ENCODE results near the gene POU3F1.

POU3F1 gene

DNA sequence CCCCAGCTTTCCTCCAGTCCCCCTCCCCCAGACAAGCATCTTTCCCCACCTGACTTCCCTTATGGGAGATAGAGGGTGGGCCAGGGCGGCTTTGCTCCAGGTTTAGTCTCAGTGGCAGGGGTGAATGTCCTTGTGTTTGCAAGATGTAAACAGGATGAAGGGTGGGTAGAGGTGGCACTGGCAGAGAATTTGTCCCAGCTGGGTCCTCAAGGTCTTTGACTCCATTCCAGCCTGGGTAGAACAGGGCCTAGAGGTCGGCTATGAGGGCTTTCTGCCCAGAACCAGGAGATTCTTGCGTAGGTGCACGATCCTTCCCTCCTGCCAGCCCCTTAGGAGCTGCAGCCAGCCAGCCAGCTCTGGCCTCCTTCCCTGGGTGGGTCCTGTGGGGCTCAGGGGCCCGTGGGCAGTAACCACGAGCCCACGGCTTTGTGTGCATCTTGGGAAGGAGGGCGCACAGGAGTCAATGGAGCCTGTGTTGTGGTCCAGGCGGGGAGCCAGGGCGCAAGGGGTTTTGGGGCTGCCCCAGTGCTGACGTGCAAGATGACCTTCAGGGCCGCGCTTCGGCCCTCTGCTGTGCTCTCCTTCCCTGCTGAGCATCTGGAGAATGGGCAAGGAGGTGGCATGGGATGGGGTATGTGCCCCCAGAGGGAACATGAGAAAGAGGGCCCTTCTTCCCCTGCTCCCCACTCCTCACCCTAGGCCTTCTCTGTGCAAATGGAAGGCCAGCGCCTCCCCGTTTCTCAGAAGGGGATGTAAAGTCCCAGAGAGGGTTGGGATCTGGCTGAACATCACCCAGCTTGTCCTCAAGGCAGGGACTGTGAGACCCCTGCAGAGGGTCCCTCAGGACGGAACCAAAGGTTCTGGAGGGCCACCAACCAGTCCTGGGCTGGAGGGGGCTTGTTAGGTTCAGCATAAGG, 15.7 kb downstream of the POU3F1 start:
- Histone ChIP-seq H4K91ac (ENCODE audit: low read depth, low read length, poor library complexity) (no peak overlapping the region), H3K18ac (ENCODE audit: low read length) (peak overlapping the region; percentile 78), H3K9ac (ENCODE audit: low read depth, low read length, poor library complexity) (no peak overlapping the region), H2AFZ (ENCODE audit: low read length) (no peak overlapping the region), H2BK5ac (ENCODE audit: low read length) (peak overlapping the region; percentile 31), H3K4me1 (ENCODE audit: control insufficient read depth in 2 of 2, insufficient read depth in 1 of 2, low read depth in 1 of 2, low read length in 2 of 2) (peaks cover 28 to 44% of the 10 kb centered on the region in 2 donors), H2BK15ac (ENCODE audit: low read length) (peak overlapping the region; percentile 64), H3K27me3 (ENCODE audit: control insufficient read depth in 3 of 3, insufficient read depth in 3 of 3, low read depth in 1 of 3, low read length in 3 of 3) (no peaks in the 10 kb centered on the region), H4K8ac (ENCODE audit: low read depth, low read length) (no peak overlapping the region), H3K79me1 (ENCODE audit: low read depth, low read length) (no peaks in the 10 kb centered on the region), H3K9me3 (replicated peaks in 1 of 2; ENCODE audit: control insufficient read depth in 2 of 2, insufficient read depth in 1 of 2, low read depth in 1 of 2, low read length in 2 of 2) (no peaks in the 10 kb centered on the region), H3K36me3 (replicated peaks in 1 of 2; ENCODE audit: control insufficient read depth in 2 of 2, insufficient read depth in 2 of 2, low read length in 2 of 2) (peaks cover 2 to 12% of the 10 kb centered on the region in 2 donors), H3K23ac (ENCODE audit: low read depth, low read length, poor library complexity) (no peak overlapping the region), H2AK5ac (ENCODE audit: low read depth, low read length) (peak overlapping the region; percentile 91), H3K4ac (ENCODE audit: low read length) (no peak overlapping the region), H3K4me3 (ENCODE audit: low read length in 2 of 2) (no peak overlapping the region), H2BK12ac (ENCODE audit: low read length) (no peak overlapping the region), H2BK120ac (ENCODE audit: low read depth, low read length) (peak overlapping the region; percentile 68), H3K27ac (replicated peaks; ENCODE audit: low read length) (no peak overlapping the region), H3K14ac (ENCODE audit: low read length) (peak overlapping the region; percentile 58), H3K4me2 (ENCODE audit: insufficient read depth, low read length, poor library complexity, severe bottlenecking) (no peak overlapping the region)
- no CpG with 5 or more reads among the region's 17 CpGs for WGBS, 2 donors (ENCODE audit: extremely low coverage in 2 of 2, insufficient read length in 2 of 2, insufficient replicate concordance in 1 of 2)
- DNase-seq (ENCODE audit: low spot score) = no peak

DNA sequence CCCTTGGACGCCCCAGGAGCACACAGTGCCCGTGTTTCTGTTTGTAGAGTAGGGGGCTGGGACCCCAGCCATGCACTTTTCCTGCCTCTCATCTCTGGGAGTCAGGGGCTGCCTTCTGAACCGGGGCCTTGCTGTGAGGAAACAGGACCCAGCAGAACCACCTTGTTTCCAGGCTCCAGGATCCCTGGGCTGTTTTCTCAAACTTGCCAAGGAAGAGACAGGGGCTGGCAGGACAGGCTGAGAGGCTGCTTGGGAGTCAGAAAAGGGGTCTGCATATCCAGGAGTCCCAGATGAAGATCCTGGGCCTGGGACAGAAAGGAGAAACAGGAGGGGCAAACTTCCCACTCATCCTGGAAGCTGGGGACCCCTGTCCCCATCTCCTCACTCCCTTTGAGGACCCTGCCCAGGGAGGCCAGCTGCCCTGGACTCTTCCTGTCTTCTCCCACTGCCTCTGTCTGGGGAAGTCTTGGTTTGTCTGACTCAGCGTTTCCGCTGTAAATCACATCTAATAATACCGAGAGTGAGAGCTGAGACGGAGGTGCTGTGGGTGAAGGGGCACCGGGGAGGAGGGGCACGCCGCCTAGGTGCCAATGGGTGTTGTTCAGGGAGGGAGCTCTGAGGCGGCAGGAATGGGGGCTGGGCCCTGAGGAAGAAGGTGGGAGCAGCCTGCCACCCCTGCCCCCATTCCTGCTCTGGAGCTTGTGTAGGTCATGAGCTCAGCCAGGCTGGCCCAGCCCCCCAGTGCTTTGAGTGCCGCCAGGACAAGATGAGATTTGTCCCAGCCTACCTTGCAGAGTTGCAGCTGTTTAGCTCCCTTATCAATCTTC, 16.7 kb downstream of the POU3F1 start:
- DNase-seq (ENCODE audit: low spot score) = no peak
- Histone ChIP-seq H3K9ac (ENCODE audit: low read depth, low read length, poor library complexity) (no peak overlapping the region), H3K23ac (ENCODE audit: low read depth, low read length, poor library complexity) (peak overlapping the region; percentile 29), H3K18ac (ENCODE audit: low read length) (peak overlapping the region; percentile 94), H2BK12ac (ENCODE audit: low read length) (peak overlapping the region; percentile 23), H3K79me1 (ENCODE audit: low read depth, low read length) (no peaks in the 10 kb centered on the region), H2BK120ac (ENCODE audit: low read depth, low read length) (no peak overlapping the region), H4K8ac (ENCODE audit: low read depth, low read length) (no peak overlapping the region), H3K4ac (ENCODE audit: low read length) (peak overlapping the region; percentile 19), H3K36me3 (replicated peaks in 1 of 2; ENCODE audit: control insufficient read depth in 2 of 2, insufficient read depth in 2 of 2, low read length in 2 of 2) (peaks cover 12 to 22% of the 10 kb centered on the region in 2 donors), H3K27ac (replicated peaks; ENCODE audit: low read length) (no peak overlapping the region), H3K4me3 (ENCODE audit: low read length in 2 of 2) (no peak overlapping the region), H2BK5ac (ENCODE audit: low read length) (no peak overlapping the region), H3K4me1 (ENCODE audit: control insufficient read depth in 2 of 2, insufficient read depth in 1 of 2, low read depth in 1 of 2, low read length in 2 of 2) (peaks cover 28 to 42% of the 10 kb centered on the region in 2 donors), H2AFZ (ENCODE audit: low read length) (no peak overlapping the region), H2BK15ac (ENCODE audit: low read length) (peak overlapping the region; percentile 2), H3K4me2 (ENCODE audit: insufficient read depth, low read length, poor library complexity, severe bottlenecking) (peak overlapping the region; percentile 36), H3K14ac (ENCODE audit: low read length) (peak overlapping the region; percentile 90), H3K27me3 (ENCODE audit: control insufficient read depth in 3 of 3, insufficient read depth in 3 of 3, low read depth in 1 of 3, low read length in 3 of 3) (no peaks in the 10 kb centered on the region), H3K9me3 (replicated peaks in 1 of 2; ENCODE audit: control insufficient read depth in 2 of 2, insufficient read depth in 1 of 2, low read depth in 1 of 2, low read length in 2 of 2) (no peaks in the 10 kb centered on the region), H2AK5ac (ENCODE audit: low read depth, low read length) (peak overlapping the region; percentile 91), H4K91ac (ENCODE audit: low read depth, low read length, poor library complexity) (no peak overlapping the region)
- WGBS, 2 donors (ENCODE audit: extremely low coverage in 2 of 2, insufficient read length in 2 of 2, insufficient replicate concordance in 1 of 2) = no CpG with 5 or more reads among the region's 12 CpGs

- Histone ChIP-seq H3K27me3 (ENCODE audit: control insufficient read depth in 3 of 3, insufficient read depth in 3 of 3, low read depth in 1 of 3, low read length in 3 of 3) (no peaks in the 10 kb centered on the region), H2BK120ac (ENCODE audit: low read depth, low read length) (no peak overlapping the region), H3K79me1 (ENCODE audit: low read depth, low read length) (no peaks in the 10 kb centered on the region), H3K4me3 (ENCODE audit: low read length in 2 of 2) (no peak overlapping the region), H2AFZ (ENCODE audit: low read length) (no peak overlapping the region), H3K4me2 (ENCODE audit: insufficient read depth, low read length, poor library complexity, severe bottlenecking) (peak overlapping the region; percentile 36), H3K18ac (ENCODE audit: low read length) (peak overlapping the region; percentile 94), H3K4ac (ENCODE audit: low read length) (peak overlapping the region; percentile 19), H2BK15ac (ENCODE audit: low read length) (peak overlapping the region; percentile 2), H4K8ac (ENCODE audit: low read depth, low read length) (no peak overlapping the region), H3K9ac (ENCODE audit: low read depth, low read length, poor library complexity) (no peak overlapping the region), H2AK5ac (ENCODE audit: low read depth, low read length) (peak overlapping the region; percentile 91), H3K36me3 (replicated peaks in 1 of 2; ENCODE audit: control insufficient read depth in 2 of 2, insufficient read depth in 2 of 2, low read length in 2 of 2) (peaks cover 13 to 26% of the 10 kb centered on the region in 2 donors), H3K14ac (ENCODE audit: low read length) (peak overlapping the region; percentile 50), H3K4me1 (ENCODE audit: control insufficient read depth in 2 of 2, insufficient read depth in 1 of 2, low read depth in 1 of 2, low read length in 2 of 2) (peaks cover 23 to 38% of the 10 kb centered on the region in 2 donors), H2BK5ac (ENCODE audit: low read length) (no peak overlapping the region), H3K9me3 (replicated peaks in 1 of 2; ENCODE audit: control insufficient read depth in 2 of 2, insufficient read depth in 1 of 2, low read depth in 1 of 2, low read length in 2 of 2) (no peaks in the 10 kb centered on the region), H3K27ac (replicated peaks; ENCODE audit: low read length) (no peak overlapping the region), H2BK12ac (ENCODE audit: low read length) (peak overlapping the region; percentile 23), H3K23ac (ENCODE audit: low read depth, low read length, poor library complexity) (peak overlapping the region; percentile 29), H4K91ac (ENCODE audit: low read depth, low read length, poor library complexity) (no peak overlapping the region)
- WGBS, 2 donors (ENCODE audit: extremely low coverage in 2 of 2, insufficient read length in 2 of 2, insufficient replicate concordance in 1 of 2) = no CpG with 5 or more reads among the region's 23 CpGs
- DNase-seq (ENCODE audit: low spot score) = no peak
Measured at GRCh38 chr1:38029081-38029681, 17.4 kb downstream of the POU3F1 start.
